ENCODE data around the gene STK11.

STK11 gene

GRCh38 chr19:1226522-1227303 is 21.1 kb downstream of the STK11 start:
- DNase-seq, result no peak

GRCh38 chr19:1227304-1228054 is 21.9 kb downstream of the STK11 start:
- no peak for DNase-seq

GRCh38 chr19:1228161-1228957 is 22.8 kb downstream of the STK11 start:
- no peak for DNase-seq

GRCh38 chr19:1229056-1229923 is 23.7 kb downstream of the STK11 start:
- no peak for DNase-seq

- DNase-seq, result no peak
These were observed 24.6 kb downstream of the STK11 start for GRCh38 chr19:1229924-1230782.

- DNase-seq, result no peak
These were observed 25.4 kb downstream of the STK11 start for GRCh38 chr19:1230783-1231489.

GRCh38 chr19:1231729-1232637 is 26.4 kb downstream of the STK11 start:
- DNase-seq, result no peak

GRCh38 chr19:1232652-1233072 is 27.1 kb downstream of the STK11 start:
- no peak for DNase-seq

- no peak for DNase-seq
These were observed 27.6 kb downstream of the STK11 start for GRCh38 chr19:1233115-1233667.

- DNase-seq, result no peak
These were observed 28.7 kb downstream of the STK11 start for GRCh38 chr19:1234051-1234954.

GRCh38 chr19:1234955-1235380 is 29.4 kb downstream of the STK11 start:
- DNase-seq, result no peak

GRCh38 chr19:1235625-1236538 is 30.3 kb downstream of the STK11 start:
- no peak for DNase-seq

GRCh38 chr19:1236576-1236975 is 31.0 kb downstream of the STK11 start:
- DNase-seq, result no peak

GRCh38 chr19:1237027-1237659 is 31.6 kb downstream of the STK11 start:
- DNase-seq, result no peak

GRCh38 chr19:1237754-1238368 is 32.3 kb downstream of the STK11 start, which contains the start of gene CBARP:
TSS of gene CBARP (minus strand) at chr19:1238005. CDS start at chr19:1236100, 1,905 bp downstream.
- DNase-seq, result no peak
